Measurements from ENCODE around the gene GFRA1. TPM values are rescaled to one million over a fixed set of nuclear protein-coding genes. Genes with fewer than 3 reads are reported as not detected.
A peak's percentile ranks its signal among the peaks of the same experiment; 100 is the strongest.

The GFRA1 gene
- total and polyA plus RNA-seq, 8 donors, result 1.9 to 3.5 (median 2.8) TPM

DNA sequence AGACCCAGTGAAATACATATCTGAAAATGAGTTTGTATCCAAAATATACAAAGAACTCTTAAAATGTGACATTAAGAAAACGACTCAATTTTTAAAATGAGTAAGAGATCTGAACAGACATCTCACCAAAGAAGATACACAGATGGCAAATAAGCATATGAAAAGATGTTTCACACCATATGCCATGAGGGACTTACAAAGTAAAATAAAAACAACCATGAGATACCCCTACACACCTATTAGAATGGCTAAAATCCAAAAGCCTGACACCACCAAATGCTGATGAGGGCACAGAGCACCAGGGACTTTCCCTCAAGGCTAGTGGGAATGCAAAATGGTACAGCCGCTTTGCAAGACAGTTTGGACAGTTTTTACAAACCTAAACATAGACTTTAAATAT, 27.9 kb downstream of the GFRA1 start:
- no peaks in the 10 kb centered on the region for H3K27me3 ChIP-seq
- no peaks in the 10 kb centered on the region for H3K4me1 ChIP-seq
- intact Hi-C loops (cut with DNase I), result no loop called here
- no peak for DNase-seq
- no peak overlapping the region for H3K27ac ChIP-seq
- TF ChIP-seq, protein P1, sequence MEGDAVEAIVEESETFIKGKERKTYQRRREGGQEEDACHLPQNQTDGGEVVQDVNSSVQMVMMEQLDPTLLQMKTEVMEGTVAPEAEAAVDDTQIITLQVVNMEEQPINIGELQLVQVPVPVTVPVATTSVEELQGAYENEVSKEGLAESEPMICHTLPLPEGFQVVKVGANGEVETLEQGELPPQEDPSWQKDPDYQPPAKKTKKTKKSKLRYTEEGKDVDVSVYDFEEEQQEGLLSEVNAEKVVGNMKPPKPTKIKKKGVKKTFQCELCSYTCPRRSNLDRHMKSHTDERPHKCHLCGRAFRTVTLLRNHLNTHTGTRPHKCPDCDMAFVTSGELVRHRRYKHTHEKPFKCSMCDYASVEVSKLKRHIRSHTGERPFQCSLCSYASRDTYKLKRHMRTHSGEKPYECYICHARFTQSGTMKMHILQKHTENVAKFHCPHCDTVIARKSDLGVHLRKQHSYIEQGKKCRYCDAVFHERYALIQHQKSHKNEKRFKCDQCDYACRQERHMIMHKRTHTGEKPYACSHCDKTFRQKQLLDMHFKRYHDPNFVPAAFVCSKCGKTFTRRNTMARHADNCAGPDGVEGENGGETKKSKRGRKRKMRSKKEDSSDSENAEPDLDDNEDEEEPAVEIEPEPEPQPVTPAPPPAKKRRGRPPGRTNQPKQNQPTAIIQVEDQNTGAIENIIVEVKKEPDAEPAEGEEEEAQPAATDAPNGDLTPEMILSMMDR (IDR thresholded peaks at IDR 0.05), result no peak
- no peaks in the 10 kb centered on the region for H3K36me3 ChIP-seq
- no peak for ATAC-seq
- no peaks in the 10 kb centered on the region for H3K9me3 ChIP-seq
- H3K4me3 ChIP-seq, result no peak overlapping the region

DNA sequence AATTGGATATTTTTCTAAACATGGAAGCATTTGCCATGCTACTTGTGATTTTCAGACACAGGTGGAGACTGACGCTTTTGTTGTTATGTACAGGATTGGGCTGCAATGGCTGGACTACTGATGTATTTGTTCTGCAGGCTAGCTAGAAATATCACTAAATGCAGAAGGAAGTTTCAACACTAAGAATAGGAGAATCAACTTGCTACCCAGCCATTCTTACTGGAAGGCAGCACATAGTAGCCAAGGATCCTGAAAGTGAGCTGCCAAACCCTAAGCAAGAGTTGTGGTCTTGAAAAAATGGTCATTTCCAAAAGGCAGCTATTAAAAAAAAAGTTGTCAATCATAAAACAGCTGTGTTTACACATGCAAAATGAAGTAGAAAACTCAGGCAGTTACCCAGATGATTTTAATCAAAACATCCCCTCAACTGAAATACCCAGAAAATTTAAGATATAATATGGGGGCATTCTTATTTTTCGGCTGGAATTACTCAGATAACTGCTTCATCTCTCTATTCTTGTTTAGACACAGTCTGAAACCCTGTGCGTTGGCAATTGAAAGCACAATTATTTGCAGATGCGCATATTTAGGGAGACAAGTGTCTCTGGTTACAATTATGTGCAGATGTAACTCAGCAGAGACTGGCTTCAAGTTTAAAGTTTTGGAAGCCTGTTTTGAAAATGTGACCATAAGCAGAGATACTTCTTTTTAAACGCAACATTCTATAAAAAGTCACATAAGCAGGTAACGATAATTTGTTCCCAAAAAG, 31.2 kb downstream of the GFRA1 start:
- no peaks in the 10 kb centered on the region for H3K27me3 ChIP-seq
- H3K4me1 ChIP-seq, result no peaks in the 10 kb centered on the region
- TF ChIP-seq, protein P1 (IDR thresholded peaks at IDR 0.05), result no peak
- DNase-seq (no peak), ATAC-seq (no peak)
- intact Hi-C loops (cut with DNase I), result no loop called here
- no peak overlapping the region for H3K27ac ChIP-seq
- H3K9me3 ChIP-seq, result no peaks in the 10 kb centered on the region
- no peak overlapping the region for H3K4me3 ChIP-seq
- no peaks in the 10 kb centered on the region for H3K36me3 ChIP-seq

DNA sequence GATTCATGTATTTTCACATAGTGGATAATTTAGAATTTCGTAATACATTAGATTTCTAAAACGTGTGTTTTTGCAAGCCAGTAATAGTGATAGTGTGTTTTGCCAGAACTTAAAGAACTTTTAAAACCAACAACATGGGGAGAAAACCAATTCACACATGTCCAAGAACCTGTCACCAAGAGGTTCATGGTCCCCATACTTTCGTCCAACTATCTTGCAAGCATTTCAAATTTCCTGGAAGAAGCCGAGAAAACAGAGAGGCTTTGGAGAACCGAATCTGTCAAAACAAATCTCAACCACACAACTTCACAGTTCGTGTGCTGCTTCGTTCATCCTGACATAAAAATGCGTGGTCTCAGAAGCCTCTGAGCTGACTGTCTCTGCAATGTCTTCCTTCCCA, 31.9 kb downstream of the GFRA1 start:
- TF ChIP-seq, protein P1 (IDR thresholded peaks at IDR 0.05), result no peak
- H3K36me3 ChIP-seq, result no peaks in the 10 kb centered on the region
- H3K27ac ChIP-seq, result no peak overlapping the region
- peak in 2 of 4 donors; percentile 33 to 52 for DNase-seq
- H3K9me3 ChIP-seq, result no peaks in the 10 kb centered on the region
- no peak for ATAC-seq
- no peaks in the 10 kb centered on the region for H3K4me1 ChIP-seq
- H3K4me3 ChIP-seq, result no peak overlapping the region
- no peaks in the 10 kb centered on the region for H3K27me3 ChIP-seq
- intact Hi-C loops (cut with DNase I), result no loop called here

DNA sequence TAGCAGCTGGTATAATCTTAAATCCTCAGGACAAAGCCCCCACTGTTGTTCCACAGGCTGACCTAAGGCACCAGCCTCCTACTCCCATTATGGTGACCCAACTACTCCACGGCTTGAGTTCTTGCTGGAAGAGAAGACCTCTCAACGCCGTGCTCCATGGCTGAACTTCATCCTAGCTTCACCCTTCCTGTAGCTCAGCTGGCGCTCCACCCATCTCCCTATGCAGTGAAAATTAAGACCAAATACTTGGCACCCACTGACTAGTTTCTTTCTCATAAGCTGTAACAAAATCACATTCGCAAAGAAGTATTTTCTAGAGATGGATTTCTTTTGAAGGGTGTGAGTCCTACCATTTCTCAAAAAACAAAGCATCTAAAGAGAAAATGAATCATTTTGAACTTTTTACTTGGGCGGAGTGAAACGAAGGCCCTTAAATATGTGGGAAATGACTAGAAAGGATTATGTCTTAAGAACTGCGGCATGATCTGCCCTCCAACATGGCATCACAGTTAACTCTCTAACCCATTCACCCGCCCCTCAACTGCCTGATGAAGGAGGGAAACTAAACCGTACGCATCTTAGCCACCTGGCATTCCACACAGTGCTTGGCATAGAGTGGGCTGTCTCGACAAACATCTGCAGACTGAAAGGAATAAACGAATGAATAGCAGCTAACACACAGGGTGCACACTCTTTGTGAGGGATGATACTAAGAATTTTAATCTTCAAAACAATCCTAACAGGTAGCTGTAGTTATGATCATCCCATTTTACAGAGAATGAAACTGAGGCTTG, 32.7 kb downstream of the GFRA1 start:
- Histone ChIP-seq H3K4me1 (no peaks in the 10 kb centered on the region), H3K9me3 (no peaks in the 10 kb centered on the region), H3K36me3 (no peaks in the 10 kb centered on the region), H3K27me3 (no peaks in the 10 kb centered on the region), H3K4me3 (no peak overlapping the region), H3K27ac (no peak overlapping the region)
- intact Hi-C loops (cut with DNase I), result no loop called here
- TF ChIP-seq, protein P1 (IDR thresholded peaks at IDR 0.05), result no peak
- DNase-seq (no peak), ATAC-seq (no peak)

DNA sequence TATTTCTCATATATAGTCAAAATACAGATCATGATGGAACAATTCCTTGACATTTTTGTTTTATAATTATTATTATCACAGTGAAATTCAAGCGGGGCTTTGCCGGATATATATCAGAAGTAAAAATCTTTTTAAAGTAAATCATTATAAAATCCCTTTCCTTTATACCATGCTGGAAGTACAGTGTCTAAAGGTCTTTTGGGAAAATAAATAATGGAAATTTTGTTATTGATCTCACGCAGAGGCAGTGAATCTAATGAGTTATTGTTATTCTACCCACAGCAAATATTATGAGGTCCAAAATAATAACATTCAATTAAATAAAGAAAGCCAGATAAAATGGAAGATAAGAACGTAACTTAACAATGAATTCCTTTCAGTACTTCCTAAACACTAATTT, 33.8 kb downstream of the GFRA1 start:
- no peaks in the 10 kb centered on the region for H3K36me3 ChIP-seq
- H3K4me3 ChIP-seq, result no peak overlapping the region
- H3K4me1 ChIP-seq, result no peaks in the 10 kb centered on the region
- no peak for ATAC-seq
- no peaks in the 10 kb centered on the region for H3K27me3 ChIP-seq
- H3K9me3 ChIP-seq, result no peaks in the 10 kb centered on the region
- intact Hi-C loops (cut with DNase I), result no loop called here
- H3K27ac ChIP-seq, result no peak overlapping the region
- TF ChIP-seq, protein P1 (IDR thresholded peaks at IDR 0.05), result no peak
- no peak for DNase-seq

Measured in left lung (tissue), 10 donors.